Cardiac muscle cell (in vitro differentiated cells and primary cell): ENCODE measurements around the gene PRICKLE1. TPM values are rescaled to one million over a fixed set of nuclear protein-coding genes. Genes with fewer than 3 reads are reported as not detected.
A peak's percentile ranks its signal among the peaks of the same experiment; 100 is the strongest.

Source experiments
- DNase-seq, 2 donors: peaks; one replicate each; pipeline versions ENCODE4 v3.0.0 to v3.0.0-alpha.2; 2010 to 2017; ENCODE audit warnings: low read depth in 1 of 2, low spot score in 1 of 2
- H3K27ac ChIP-seq: fragments of 200-600 bp; sonication (generic); 2 replicates; pipeline ENCODE4 v1.5.1; 2016
- H3K27me3 ChIP-seq: fragments of 200-600 bp; sonication (generic); 2 replicates; pipeline ENCODE4 v1.6.0; 2016; ENCODE audit warnings: control low read depth
- H3K36me3 ChIP-seq: fragments of 200-600 bp; sonication (generic); 2 replicates; pipeline ENCODE4 v1.5.1; 2016; ENCODE audit warnings: control low read depth
- H3K4me1 ChIP-seq: fragments of 200-600 bp; sonication (generic); 2 replicates; pipeline ENCODE4 v1.8.1; 2017; ENCODE audit warnings: low read depth, mild to moderate bottlenecking, mixed run types
- H3K4me3 ChIP-seq: fragments of 200-600 bp; sonication (generic); 2 replicates; pipeline ENCODE4 v1.5.1; 2016; ENCODE audit warnings: mild to moderate bottlenecking
- H3K9me3 ChIP-seq: fragments of 200-600 bp; sonication (generic); 2 replicates; pipeline ENCODE4 v1.5.1; 2017; ENCODE audit warnings: low read depth, mild to moderate bottlenecking, control low read depth
- CTCF ChIP-seq: IDR thresholded peaks from 2 replicates; pipeline ENCODE4 v1.5.1; 2012; ENCODE audit warnings: low read depth, mild to moderate bottlenecking, low read length
- polyA plus RNA-seq: library from polyadenylated mRNA; unstranded; fragments of >200 nt; fragmentation: Nextera tagmentation; extraction: Ambion mirVana; gene quantifications from 2 replicates; pipeline ENCODE4 v1.2.1, GENCODE V29; 2016
- total RNA-seq: library from RNA; depleted of rRNA; stranded (reverse); fragments of >200 nt; gene quantifications from 2 replicates; pipeline ENCODE4 v1.2.3, GENCODE V29; 2016

PRICKLE1 gene
- total and polyA plus RNA-seq, 2 experiments from 2014 or later, result 71.4 to 105 TPM

GRCh38 chr12:42530284-42530683, 59.3 kb downstream of the PRICKLE1 start:
- DNase-seq, result no peak
- Histone ChIP-seq H3K27ac (no peak overlapping the region), H3K9me3 (no peaks in the 10 kb centered on the region), H3K4me3 (no peak overlapping the region), H3K27me3 (no peaks in the 10 kb centered on the region), H3K4me1 (peaks cover 7% of the 10 kb centered on the region), H3K36me3 (peaks cover 11% of the 10 kb centered on the region)
- TF ChIP-seq CTCF, result no peak

- no peaks in the 10 kb centered on the region for H3K27me3 ChIP-seq
- H3K4me3 ChIP-seq, result no peak overlapping the region
- no peaks in the 10 kb centered on the region for H3K4me1 ChIP-seq
- no peak for TF ChIP-seq CTCF
- no peak for DNase-seq
- peak overlapping the region; percentile 72 for H3K27ac ChIP-seq
- peaks cover 27% of the 10 kb centered on the region for H3K36me3 ChIP-seq
- no peaks in the 10 kb centered on the region for H3K9me3 ChIP-seq
Observed at GRCh38 chr12:42525444-42525843, 64.1 kb downstream of the PRICKLE1 start.

GRCh38 chr12:42524716-42525115, 64.8 kb downstream of the PRICKLE1 start:
- H3K36me3 ChIP-seq, result peaks cover 27% of the 10 kb centered on the region
- no peak for TF ChIP-seq CTCF
- no peaks in the 10 kb centered on the region for H3K27me3 ChIP-seq
- H3K27ac ChIP-seq, result no peak overlapping the region
- H3K4me1 ChIP-seq, result no peaks in the 10 kb centered on the region
- no peak for DNase-seq
- H3K9me3 ChIP-seq, result no peaks in the 10 kb centered on the region
- no peak overlapping the region for H3K4me3 ChIP-seq

- no peak for TF ChIP-seq CTCF
- no peak overlapping the region for H3K4me3 ChIP-seq
- H3K27me3 ChIP-seq, result no peaks in the 10 kb centered on the region
- H3K9me3 ChIP-seq, result no peaks in the 10 kb centered on the region
- H3K36me3 ChIP-seq, result peaks cover 4% of the 10 kb centered on the region
- no peak overlapping the region for H3K27ac ChIP-seq
- no peak for DNase-seq
- H3K4me1 ChIP-seq, result peaks cover 2% of the 10 kb centered on the region
Observed at GRCh38 chr12:42516573-42516972, 73.0 kb downstream of the PRICKLE1 start.

- no peak for DNase-seq
- no peaks in the 10 kb centered on the region for H3K27me3 ChIP-seq
- H3K9me3 ChIP-seq, result no peaks in the 10 kb centered on the region
- H3K27ac ChIP-seq, result peak overlapping the region; percentile 61
- no peak for TF ChIP-seq CTCF
- H3K36me3 ChIP-seq, result no peaks in the 10 kb centered on the region
- H3K4me1 ChIP-seq, result peaks cover 27% of the 10 kb centered on the region
- H3K4me3 ChIP-seq, result no peak overlapping the region
Observed at GRCh38 chr12:42511656-42512055, 77.9 kb downstream of the PRICKLE1 start.

GRCh38 chr12:42510823-42511222, 78.7 kb downstream of the PRICKLE1 start:
- peak overlapping the region; percentile 61 for H3K27ac ChIP-seq
- H3K27me3 ChIP-seq, result no peaks in the 10 kb centered on the region
- no peak overlapping the region for H3K4me3 ChIP-seq
- no peaks in the 10 kb centered on the region for H3K9me3 ChIP-seq
- no peak for TF ChIP-seq CTCF
- DNase-seq, result peak in 1 of 2 donors; percentile 34
- no peaks in the 10 kb centered on the region for H3K36me3 ChIP-seq
- H3K4me1 ChIP-seq, result peaks cover 27% of the 10 kb centered on the region
